Body of pancreas (tissue), 4 donors: ENCODE results near the gene ASB2.

ENCODE experiments used
- POLR2A ChIP-seq, 3 donors: fragments of 450-650 bp; IDR thresholded peaks; one replicate each; pipeline ENCODE4 v1.6.1; 2016; ENCODE audit warnings: antibody characterized with exemption in 3 of 3, mild to moderate bottlenecking in 2 of 3
- TF ChIP-seq, protein P1 (sequence below), 7 experiments: fragments of 450-650 bp in 4 of 7; fragments of 200-600 bp in 3 of 7; sonication (generic) in 3 of 7; IDR thresholded peaks; one replicate each; pipeline ENCODE4 v1.5.1; 2016 to 2019; ENCODE audit warnings: antibody characterized with exemption in 7 of 7

DNA sequence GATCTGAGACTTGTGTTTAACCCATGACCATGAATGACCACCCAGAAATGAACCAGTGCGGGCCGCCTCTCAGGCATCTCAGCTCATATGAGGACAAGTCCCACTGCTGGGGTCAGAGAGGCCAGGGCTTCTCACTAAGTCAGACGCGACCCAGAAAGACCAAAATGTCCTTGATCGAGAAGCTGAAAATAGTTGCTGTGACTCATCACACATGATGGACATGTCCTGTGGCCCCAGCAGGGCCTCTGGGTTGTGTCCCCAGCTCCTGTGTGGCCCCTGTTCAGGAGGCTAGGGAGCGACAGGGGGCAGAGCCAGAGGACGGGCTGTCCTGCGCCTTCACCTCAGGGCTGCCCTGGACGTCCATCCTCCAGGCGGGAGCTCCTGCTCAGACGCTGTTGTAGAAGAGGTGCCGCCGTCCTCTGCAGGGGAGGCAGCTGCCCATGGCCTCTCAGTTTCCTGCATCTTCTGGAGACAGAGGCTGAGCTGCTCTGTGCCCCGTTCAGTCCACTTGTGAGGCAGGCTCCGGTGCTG, 78.2 kb downstream of the ASB2 start:
- TF ChIP-seq, protein P1, sequence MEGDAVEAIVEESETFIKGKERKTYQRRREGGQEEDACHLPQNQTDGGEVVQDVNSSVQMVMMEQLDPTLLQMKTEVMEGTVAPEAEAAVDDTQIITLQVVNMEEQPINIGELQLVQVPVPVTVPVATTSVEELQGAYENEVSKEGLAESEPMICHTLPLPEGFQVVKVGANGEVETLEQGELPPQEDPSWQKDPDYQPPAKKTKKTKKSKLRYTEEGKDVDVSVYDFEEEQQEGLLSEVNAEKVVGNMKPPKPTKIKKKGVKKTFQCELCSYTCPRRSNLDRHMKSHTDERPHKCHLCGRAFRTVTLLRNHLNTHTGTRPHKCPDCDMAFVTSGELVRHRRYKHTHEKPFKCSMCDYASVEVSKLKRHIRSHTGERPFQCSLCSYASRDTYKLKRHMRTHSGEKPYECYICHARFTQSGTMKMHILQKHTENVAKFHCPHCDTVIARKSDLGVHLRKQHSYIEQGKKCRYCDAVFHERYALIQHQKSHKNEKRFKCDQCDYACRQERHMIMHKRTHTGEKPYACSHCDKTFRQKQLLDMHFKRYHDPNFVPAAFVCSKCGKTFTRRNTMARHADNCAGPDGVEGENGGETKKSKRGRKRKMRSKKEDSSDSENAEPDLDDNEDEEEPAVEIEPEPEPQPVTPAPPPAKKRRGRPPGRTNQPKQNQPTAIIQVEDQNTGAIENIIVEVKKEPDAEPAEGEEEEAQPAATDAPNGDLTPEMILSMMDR (IDR thresholded peaks at IDR 0.05) = no peak
- TF ChIP-seq POLR2A (IDR thresholded peaks at IDR 0.05) = no peak
